T-cell (primary cell): Measurements from ENCODE around the gene PHYHIPL. TPM values are rescaled to one million over a fixed set of nuclear protein-coding genes. Genes with fewer than 3 reads are reported as not detected.

Experiments
- ATAC-seq, 4 experiments: fragments of 200-7000 bp in 3 of 4; fragments of 150-1000 bp in 1 of 4; cut with Tn5 transposase; replicated peaks in 1 of 4; 1 replicate in 3 of 4; 2 replicates in 1 of 4; pipeline ENCODE4 v1.10.0; 2021; ENCODE audit warnings: moderate library complexity in 3 of 4, mild to moderate bottlenecking in 2 of 4, moderate number of reproducible peaks in 1 of 4
- CTCF ChIA-PET, 2 donors: fragments of 300-600 bp; sonication (Branson Sonifier 250); formaldehyde crosslinking; loops; one replicate each; lab custom pipeline; 2022; ENCODE audit warnings: antibody characterized with exemption in 2 of 2; lab: Charles Lee
- POLR2A ChIA-PET, 2 donors: fragments of 300-600 bp; sonication (Branson Sonifier 250); formaldehyde crosslinking; loops; one replicate each; lab custom pipeline; 2022; ENCODE audit warnings: antibody characterized with exemption in 2 of 2; lab: Charles Lee
- DNase-seq, 35 experiments: peaks; one replicate each; pipeline versions ENCODE4 v3.0.0 to v3.0.0-alpha.2; 2013 to 2023
- H3K27ac ChIP-seq: one replicate; pipeline ENCODE4 v1.5.1; 2013; ENCODE audit warnings: low read length
- H3K27me3 ChIP-seq, 2 experiments: replicated peaks in 1 of 2; 1 replicate in 1 of 2; 2 replicates in 1 of 2; pipeline versions ENCODE4 v1.6.1 to v1.7.0; 2013; ENCODE audit warnings: low read length in 1 of 2, mixed read lengths in 1 of 2; ENCODE audit not compliant: control insufficient read depth in 2 of 2, insufficient read depth in 2 of 2; ENCODE audit errors: extremely low read depth in 1 of 2
- H3K36me3 ChIP-seq, 2 donors: 1 replicate in 1 of 2; 2 replicates in 1 of 2; pipeline versions ENCODE4 v1.6.1 to v1.7.0; 2013; ENCODE audit warnings: low read length in 1 of 2; ENCODE audit not compliant: control insufficient read depth in 2 of 2, insufficient read depth in 1 of 2; ENCODE audit errors: extremely low read depth in 1 of 2
- H3K4me1 ChIP-seq, 2 experiments: 1 replicate in 1 of 2; 2 replicates in 1 of 2; pipeline versions ENCODE4 v1.6.1 to v1.7.0; 2013; ENCODE audit warnings: low read length in 2 of 2, mixed read lengths in 1 of 2; ENCODE audit not compliant: insufficient read depth in 2 of 2, control insufficient read depth in 1 of 2; ENCODE audit errors: extremely low read depth in 1 of 2
- H3K4me3 ChIP-seq, 2 donors: 1 replicate in 1 of 2; 2 replicates in 1 of 2; pipeline versions ENCODE4 v1.5.1 to v1.7.0; 2013; ENCODE audit warnings: mild to moderate bottlenecking in 2 of 2, low read length in 1 of 2, moderate library complexity in 1 of 2; ENCODE audit not compliant: control insufficient read depth in 1 of 2; ENCODE audit errors: extremely low read depth in 1 of 2
- H3K9me3 ChIP-seq: 2 replicates; pipeline ENCODE4 v1.7.0; 2013
- H3K27ac Mint-ChIP-seq, 2 donors: one replicate each; pipeline ENCODE4 v1.8.0; 2020 to 2021; ENCODE audit warnings: mild to moderate bottlenecking in 2 of 2, mixed read lengths in 2 of 2
- H3K27me3 Mint-ChIP-seq, 2 donors: one replicate each; pipeline ENCODE4 v1.8.0; 2021 to 2022; ENCODE audit warnings: mixed read lengths in 2 of 2
- H3K36me3 Mint-ChIP-seq: one replicate; pipeline ENCODE4 v1.8.0; 2021; ENCODE audit warnings: mixed read lengths
- H3K4me1 Mint-ChIP-seq, 3 donors: one replicate each; pipeline ENCODE4 v1.8.0; 2020 to 2022; ENCODE audit warnings: mixed read lengths in 3 of 3, mild to moderate bottlenecking in 1 of 3
- H3K4me3 Mint-ChIP-seq, 3 donors: one replicate each; pipeline ENCODE4 v1.8.0; 2020 to 2022; ENCODE audit warnings: mild to moderate bottlenecking in 3 of 3, mixed read lengths in 3 of 3, moderate library complexity in 3 of 3
- H3K9me3 Mint-ChIP-seq, 3 donors: one replicate each; pipeline ENCODE4 v1.8.0; 2020 to 2022; ENCODE audit warnings: mixed read lengths in 3 of 3
- WGBS: methylation state at CpG from one replicate; pipeline ENCODE4 v1.1.5; 2013; ENCODE audit warnings: missing lambda C conversion rate; ENCODE audit not compliant: insufficient coverage; 5-methylcytosine and 5-hydroxymethylcytosine counted together
- total RNA-seq, 35 experiments: library from RNA in 6 of 35; stranded (reverse) in 6 of 35; fragments of 120-200 nt in 1 of 35; gene quantifications; one replicate each; pipeline versions ENCODE4 v1.2.1 to v1.2.4 and lab custom pipeline; 2013 to 2026

The PHYHIPL gene
- total RNA-seq, 5 donors from 2014 or later (not counting 1 experiment from before 2014, with no cell fraction given): not detected

GRCh38 chr10:59270492-59270891 lies 94.0 kb downstream of the PHYHIPL start:
- no peak for DNase-seq
- CTCF ChIA-PET: no interaction called here
- Mint-ChIP-seq H3K36me3 (no peaks in the 10 kb centered on the region), H3K9me3 (peaks cover 0 to 12% (median 5%) of the 10 kb centered on the region in 3 donors), H3K27me3 (no peaks in the 10 kb centered on the region), H3K27ac (no peak overlapping the region), H3K4me3 (no peak overlapping the region), H3K4me1 (no peaks in the 10 kb centered on the region)
- Histone ChIP-seq H3K27ac (no peak overlapping the region), H3K4me3 (no peak overlapping the region), H3K4me1 (no peaks in the 10 kb centered on the region), H3K27me3 (no peaks in the 10 kb centered on the region), H3K36me3 (no peaks in the 10 kb centered on the region), H3K9me3 (no peaks in the 10 kb centered on the region)
- ATAC-seq: no peak
- 100% methylated on average over 1 of the region's 3 CpGs for WGBS
- POLR2A ChIA-PET: no interaction called here

- ChIA-PET CTCF (no interaction called here), POLR2A (no interaction called here)
- Mint-ChIP-seq H3K27ac (no peak overlapping the region), H3K27me3 (no peaks in the 10 kb centered on the region), H3K4me3 (no peak overlapping the region), H3K36me3 (no peaks in the 10 kb centered on the region), H3K4me1 (no peaks in the 10 kb centered on the region), H3K9me3 (peaks cover 0 to 10% (median 5%) of the 10 kb centered on the region in 3 donors)
- no peaks in the 10 kb centered on the region for H3K9me3 ChIP-seq
- no peaks in the 10 kb centered on the region for H3K36me3 ChIP-seq
- no peaks in the 10 kb centered on the region for H3K4me1 ChIP-seq
- ATAC-seq (no peak), DNase-seq (no peak)
- H3K4me3 ChIP-seq: no peak overlapping the region
- no peak overlapping the region for H3K27ac ChIP-seq
- WGBS: 33% methylated on average over 1 of the region's 4 CpGs
- no peaks in the 10 kb centered on the region for H3K27me3 ChIP-seq
Observed at GRCh38 chr10:59271160-59271559, 94.7 kb downstream of the PHYHIPL start.

- POLR2A ChIA-PET: no interaction called here
Observed at GRCh38 chr10:59272061-59272460, 95.6 kb downstream of the PHYHIPL start.

GRCh38 chr10:59273445-59273844 lies 97.0 kb downstream of the PHYHIPL start:
- Histone ChIP-seq H3K36me3 (no peaks in the 10 kb centered on the region), H3K9me3 (no peaks in the 10 kb centered on the region), H3K27ac (no peak overlapping the region), H3K4me1 (no peaks in the 10 kb centered on the region), H3K4me3 (no peak overlapping the region), H3K27me3 (no peaks in the 10 kb centered on the region)
- Mint-ChIP-seq H3K9me3 (peaks cover 0 to 9% (median 0%) of the 10 kb centered on the region in 3 donors), H3K4me3 (no peak overlapping the region), H3K27me3 (no peaks in the 10 kb centered on the region), H3K27ac (no peak overlapping the region), H3K36me3 (no peaks in the 10 kb centered on the region), H3K4me1 (no peaks in the 10 kb centered on the region)
- no peak for ATAC-seq
- ChIA-PET CTCF (no interaction called here), POLR2A (no interaction called here)
- no peak for DNase-seq
- WGBS: no CpG with 5 or more reads among the region's 1 CpG

More at GRCh38 chr10:59272061-59272460, 95.6 kb downstream of the PHYHIPL start:
- CTCF ChIA-PET: no interaction called here
- Mint-ChIP-seq H3K9me3 (peaks cover 0 to 9% (median 5%) of the 10 kb centered on the region in 3 donors), H3K27me3 (no peaks in the 10 kb centered on the region), H3K27ac (no peak overlapping the region), H3K4me1 (no peaks in the 10 kb centered on the region), H3K36me3 (no peaks in the 10 kb centered on the region), H3K4me3 (no peak overlapping the region)
- no peak overlapping the region for H3K4me3 ChIP-seq
- ATAC-seq: no peak
- no peaks in the 10 kb centered on the region for H3K36me3 ChIP-seq
- H3K4me1 ChIP-seq: no peaks in the 10 kb centered on the region
- DNase-seq: no peak
- no peak overlapping the region for H3K27ac ChIP-seq
- no peaks in the 10 kb centered on the region for H3K9me3 ChIP-seq
- H3K27me3 ChIP-seq: no peaks in the 10 kb centered on the region

- Histone ChIP-seq H3K36me3 (no peaks in the 10 kb centered on the region), H3K4me1 (no peaks in the 10 kb centered on the region), H3K4me3 (no peak overlapping the region), H3K27me3 (no peaks in the 10 kb centered on the region), H3K27ac (no peak overlapping the region), H3K9me3 (no peaks in the 10 kb centered on the region)
- Mint-ChIP-seq H3K4me1 (no peaks in the 10 kb centered on the region), H3K27me3 (no peaks in the 10 kb centered on the region), H3K4me3 (no peak overlapping the region), H3K27ac (no peak overlapping the region), H3K9me3 (peaks cover 0 to 3% (median 0%) of the 10 kb centered on the region in 3 donors), H3K36me3 (no peaks in the 10 kb centered on the region)
- DNase-seq (no peak), ATAC-seq (no peak)
- POLR2A ChIA-PET: no interaction called here
- CTCF ChIA-PET: no interaction called here
Observed at GRCh38 chr10:59276133-59276532, 99.7 kb downstream of the PHYHIPL start.

- H3K36me3 Mint-ChIP-seq: no peaks in the 10 kb centered on the region
- DNase-seq (no peak), ATAC-seq (no peak)
- Histone ChIP-seq H3K4me3 (no peak overlapping the region), H3K27me3 (no peaks in the 10 kb centered on the region), H3K36me3 (no peaks in the 10 kb centered on the region), H3K27ac (no peak overlapping the region), H3K9me3 (no peaks in the 10 kb centered on the region), H3K4me1 (no peaks in the 10 kb centered on the region)
- H3K4me1 Mint-ChIP-seq: no peaks in the 10 kb centered on the region
- H3K4me3 Mint-ChIP-seq: no peak overlapping the region
- no peak overlapping the region for H3K27ac Mint-ChIP-seq
- H3K27me3 Mint-ChIP-seq: no peaks in the 10 kb centered on the region
- peaks cover 0 to 6% (median 0%) of the 10 kb centered on the region in 3 donors for H3K9me3 Mint-ChIP-seq
- ChIA-PET CTCF (no interaction called here), POLR2A (no interaction called here)
Observed at GRCh38 chr10:59276919-59277318, 100.5 kb downstream of the PHYHIPL start.

GRCh38 chr10:59279476-59279875 lies 103.0 kb downstream of the PHYHIPL start:
- H3K4me3 ChIP-seq: no peak overlapping the region
- no peaks in the 10 kb centered on the region for H3K4me1 ChIP-seq
- H3K4me3 Mint-ChIP-seq: no peak overlapping the region
- ATAC-seq: no peak
- CTCF ChIA-PET: interaction anchor here in 1 of 2 donors (1.1 kb wide), 1 partner anchor 12 kb away, joined by 3 read pairs; no protein-coding TSS in a partner anchor
- H3K4me1 Mint-ChIP-seq: no peaks in the 10 kb centered on the region
- H3K27ac Mint-ChIP-seq: no peak overlapping the region
- no peak for DNase-seq
- no peaks in the 10 kb centered on the region for H3K36me3 Mint-ChIP-seq
- H3K27ac ChIP-seq: no peak overlapping the region
- H3K9me3 ChIP-seq: no peaks in the 10 kb centered on the region
- peaks cover 0 to under 1% of the 10 kb centered on the region in 2 donors for H3K27me3 Mint-ChIP-seq
- H3K27me3 ChIP-seq: no peaks in the 10 kb centered on the region
- WGBS: no CpG with 5 or more reads among the region's 1 CpG
- H3K36me3 ChIP-seq: no peaks in the 10 kb centered on the region
- POLR2A ChIA-PET: no interaction called here
- peaks cover 0 to 3% (median 0%) of the 10 kb centered on the region in 3 donors for H3K9me3 Mint-ChIP-seq
